GM13976 (cell line): ENCODE results near the gene TOM1L2.

Experiments used
- DNase-seq: peaks from one replicate; pipeline ENCODE4 v3.0.0; 2012; ENCODE audit warnings: low spot score
- CTCF ChIP-seq: IDR thresholded peaks from 2 replicates; pipeline ENCODE4 v1.5.1; 2012; ENCODE audit warnings: borderline replicate concordance, mild to moderate bottlenecking; ENCODE audit not compliant: insufficient read depth; ENCODE audit errors: extremely low read depth, missing control alignments, control extremely low read depth
- in situ Hi-C: fragments of 300-500 bp; cut with MboI; formaldehyde crosslinking; loops from one replicate; pipeline ENCODE4 v1.12.0; 2022; ENCODE audit warnings: low sequenced_read_pairs, mixed read lengths, inconsistent platforms; ENCODE audit not compliant: unreplicated experiment

Gene TOM1L2

GRCh38 chr17:17892731-17893130, 79.5 kb downstream of the TOM1L2 start:
- in situ Hi-C loops, result no loop called here
- DNase-seq, result no peak
- TF ChIP-seq CTCF, result no peak

GRCh38 chr17:17892009-17892408, 80.2 kb downstream of the TOM1L2 start:
- DNase-seq, result no peak
- in situ Hi-C loops, result no loop called here
- no peak for TF ChIP-seq CTCF

- in situ Hi-C loops, result no loop called here
- TF ChIP-seq CTCF, result peak; percentile 77
- DNase-seq, result peak; percentile 81
Measured at GRCh38 chr17:17890773-17891759, 81.1 kb downstream of the TOM1L2 start.

- in situ Hi-C loops, result no loop called here
- no peak for TF ChIP-seq CTCF
Measured at GRCh38 chr17:17889922-17890321, 82.3 kb downstream of the TOM1L2 start.

GRCh38 chr17:17888821-17889220, 83.4 kb downstream of the TOM1L2 start:
- no peak for DNase-seq
- TF ChIP-seq CTCF, result no peak
- in situ Hi-C loops, result no loop called here

More at GRCh38 chr17:17889922-17890321, 82.3 kb downstream of the TOM1L2 start:
- DNase-seq, result no peak

- no peak for DNase-seq
Measured at GRCh38 chr17:17888371-17888770, 83.8 kb downstream of the TOM1L2 start.

More at GRCh38 chr17:17888371-17888770, 83.8 kb downstream of the TOM1L2 start:
- in situ Hi-C loops, result no loop called here
- no peak for TF ChIP-seq CTCF
